Activated naive CD4-positive, alpha-beta T cell treated with anti-CD3 and anti-CD28 coated beads, Interleukin-2, amount 10 ng/mL, durations not matched to agents 7 days and 5 days (primary cell): Measurements from ENCODE around the gene ACTMAP.

Experiments used
- CTCF ChIA-PET: fragments of 350-600 bp; sonication (Branson Sonifier 250); formaldehyde crosslinking; loops from one replicate; lab custom pipeline; 2021; ENCODE audit warnings: antibody characterized with exemption; lab: Charles Lee
- DNase-seq: peaks from one replicate; pipeline ENCODE4 v3.0.0-alpha.2; 2020
- H3K27ac Mint-ChIP-seq: one replicate; pipeline ENCODE4 v1.8.0; 2021; ENCODE audit warnings: mild to moderate bottlenecking, moderate library complexity, mixed read lengths
- H3K27me3 Mint-ChIP-seq: one replicate; pipeline ENCODE4 v1.8.0; 2021; ENCODE audit warnings: mild to moderate bottlenecking, mixed read lengths
- H3K36me3 Mint-ChIP-seq: one replicate; pipeline ENCODE4 v1.8.0; 2021; ENCODE audit warnings: mixed read lengths
- H3K4me1 Mint-ChIP-seq: one replicate; pipeline ENCODE4 v1.8.0; 2021; ENCODE audit warnings: mixed read lengths
- H3K4me3 Mint-ChIP-seq: one replicate; pipeline ENCODE4 v1.8.0; 2021; ENCODE audit warnings: mild to moderate bottlenecking, moderate library complexity, mixed read lengths
- H3K9me3 Mint-ChIP-seq: one replicate; pipeline ENCODE4 v1.8.0; 2021; ENCODE audit warnings: mixed read lengths

The ACTMAP gene

DNA sequence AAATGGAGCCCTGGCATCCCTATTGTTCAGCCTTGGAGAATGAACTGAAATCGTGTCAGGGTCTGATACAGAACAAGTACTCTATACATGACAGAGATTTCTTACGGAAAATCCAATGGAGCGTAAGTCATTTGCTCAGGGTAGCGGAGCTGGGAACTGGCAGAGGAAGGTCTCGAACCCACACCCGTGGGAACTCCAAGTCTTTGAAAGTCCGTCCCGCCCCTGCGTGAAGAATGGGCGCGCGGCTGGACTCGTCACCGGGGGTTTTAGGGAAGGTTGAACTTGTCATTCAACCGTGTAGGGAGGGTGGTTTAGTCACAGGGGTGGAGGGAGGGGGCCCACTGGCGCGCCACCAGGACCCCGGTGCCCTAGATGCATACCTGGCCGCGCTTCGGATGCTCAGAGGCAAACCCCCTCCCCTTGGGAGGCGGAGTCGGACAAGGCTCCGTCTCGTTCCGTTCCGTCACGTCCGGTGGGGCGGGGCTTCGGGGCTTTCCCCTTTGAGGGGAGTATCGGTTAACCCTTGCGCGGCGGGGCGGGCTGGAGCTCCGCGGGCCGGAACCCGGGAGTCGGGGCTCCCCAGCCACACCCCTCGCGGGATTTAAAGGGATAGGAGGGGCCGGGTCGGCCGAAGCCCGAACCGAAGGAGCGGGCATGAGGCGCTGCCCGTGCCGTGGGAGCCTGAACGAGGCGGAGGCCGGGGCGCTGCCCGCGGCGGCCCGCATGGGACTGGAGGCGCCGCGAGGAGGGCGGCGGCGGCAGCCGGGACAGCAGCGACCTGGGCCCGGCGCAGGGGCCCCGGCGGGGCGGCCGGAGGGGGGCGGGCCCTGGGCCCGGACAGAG lies 33.6 kb downstream of the ACTMAP start, which contains the start of the genes COQ8B and ITPKC:
Gene COQ8B (minus strand): TSS at position 405 of the 843 bp plus-strand sequence. CDS start 2,254 bp downstream, outside the sequence.
Gene ITPKC (plus strand): TSS at position 631 of the 843 bp plus-strand sequence. CDS start 24 bp downstream, at position 655.
- peak; percentile 100 for DNase-seq
- Mint-ChIP-seq H3K27me3 (no peaks in the 10 kb centered on the region), H3K27ac (peak within 1 kb of the TSS; percentile 93), H3K9me3 (no peaks in the 10 kb centered on the region), H3K4me1 (peaks cover 73% of the 10 kb centered on the region), H3K36me3 (peaks cover 17% of the 10 kb centered on the region), H3K4me3 (peak within 1 kb of the TSS; percentile 93)
- CTCF ChIA-PET, result interaction anchor here (0.7 to 2.1 kb wide), 2 partner anchors 33 to 35 kb away, joined by 3 to 7 read pairs; partner anchors contain the start of gene ACTMAP

DNA sequence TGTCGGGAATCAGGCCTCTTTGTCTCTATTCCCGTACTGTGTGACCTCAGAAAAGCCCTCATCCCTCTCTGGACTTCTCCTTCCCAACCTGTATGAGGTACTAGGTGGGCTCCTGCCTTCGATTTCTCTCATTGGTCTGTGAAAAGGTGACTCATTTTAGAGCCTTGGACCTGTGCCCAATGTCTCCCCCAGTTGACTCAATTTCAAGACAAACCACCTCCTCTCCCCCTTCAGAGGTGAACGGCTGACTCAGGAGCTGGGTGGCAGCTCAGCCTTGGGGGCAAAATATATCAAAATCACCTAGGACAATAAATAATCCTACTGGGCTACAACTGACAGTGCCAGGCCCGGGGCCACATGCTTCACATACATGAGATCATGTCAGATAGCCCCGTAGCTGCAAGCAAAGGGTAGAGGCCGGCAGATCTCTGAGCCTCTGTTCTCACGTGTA lies 34.2 kb downstream of the ACTMAP start:
- Mint-ChIP-seq H3K9me3 (no peaks in the 10 kb centered on the region), H3K36me3 (peaks cover 22% of the 10 kb centered on the region), H3K4me1 (peaks cover 79% of the 10 kb centered on the region), H3K4me3 (peak overlapping the region; percentile 93), H3K27ac (peak overlapping the region; percentile 93), H3K27me3 (no peaks in the 10 kb centered on the region)
- CTCF ChIA-PET, result interaction anchor here (2.1 kb wide), 1 partner anchor 34 kb away, joined by 7 read pairs; the partner anchor contains the start of gene ACTMAP
- DNase-seq, result peak; percentile 42

DNA sequence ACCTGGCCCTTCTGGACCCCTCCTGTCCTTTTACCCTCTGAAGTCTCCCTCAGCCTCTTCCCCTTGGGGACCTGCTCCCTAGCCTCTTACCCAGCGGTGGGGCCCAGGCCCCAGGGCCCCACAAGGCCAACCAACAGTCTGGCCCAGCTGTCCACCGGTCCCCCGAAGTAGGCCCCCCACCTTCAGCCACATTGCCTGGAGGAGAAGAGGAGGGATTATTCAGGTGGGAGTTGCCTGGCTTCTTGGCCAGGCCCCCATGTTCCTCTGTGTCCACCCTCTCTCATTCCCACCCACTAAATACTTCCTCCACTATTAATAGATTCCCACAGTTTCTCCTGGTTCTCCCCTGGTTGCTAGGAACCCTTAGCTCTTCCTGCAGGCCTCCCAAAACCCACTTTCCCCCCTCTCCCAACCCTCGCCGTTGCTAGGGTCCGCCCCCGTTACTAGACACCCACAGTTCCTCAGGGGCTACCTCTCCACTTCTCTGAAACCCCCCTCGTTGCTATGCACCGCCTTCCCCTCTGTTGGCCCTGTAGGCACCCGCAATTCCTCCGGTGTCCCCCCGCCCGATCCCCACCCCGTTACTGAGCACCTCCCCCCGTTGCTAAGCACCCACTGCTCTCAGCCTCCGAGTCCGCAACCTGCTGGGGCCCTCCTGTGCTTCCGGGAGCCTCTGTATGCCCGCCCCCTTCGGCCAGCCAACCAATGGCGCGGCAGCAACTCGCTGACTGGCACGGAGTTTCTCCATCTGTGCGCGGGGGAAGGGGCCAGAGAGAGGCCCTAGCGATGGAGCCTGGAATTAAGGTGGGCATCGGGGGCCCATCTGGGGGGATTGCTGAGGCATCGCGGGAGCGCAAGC lies 35.6 kb downstream of the ACTMAP start:
- Mint-ChIP-seq H3K27me3 (no peaks in the 10 kb centered on the region), H3K4me1 (peaks cover 65% of the 10 kb centered on the region), H3K36me3 (peaks cover 17% of the 10 kb centered on the region), H3K9me3 (no peaks in the 10 kb centered on the region), H3K27ac (peak overlapping the region; percentile 93), H3K4me3 (peak overlapping the region; percentile 93)
- CTCF ChIA-PET, result interaction anchor here (1.0 kb wide), 1 partner anchor 51 kb away, joined by 3 read pairs; no protein-coding TSS in a partner anchor
- peak; percentile 97 for DNase-seq

DNA sequence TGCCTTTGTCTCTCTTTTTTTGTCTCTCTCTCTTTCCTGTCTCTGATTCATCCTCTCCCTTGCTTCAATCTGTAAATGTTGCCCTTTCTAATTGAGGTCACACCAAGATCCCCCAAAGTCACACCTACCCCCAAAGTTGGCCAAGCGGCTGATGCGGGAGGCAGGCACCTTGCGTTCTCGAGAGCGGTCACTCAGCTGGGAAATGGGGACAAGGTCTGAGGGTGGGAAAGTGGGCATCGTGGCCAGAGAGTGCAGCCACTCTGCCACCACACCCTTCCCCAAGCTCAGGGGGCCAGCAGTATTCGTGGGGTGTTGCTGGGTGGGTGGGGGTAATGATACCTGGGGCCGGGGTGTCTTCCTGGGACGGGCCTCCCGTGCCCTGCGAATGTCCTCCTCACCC lies 36.3 kb downstream of the ACTMAP start:
- Mint-ChIP-seq H3K36me3 (peaks cover 22% of the 10 kb centered on the region), H3K4me1 (peaks cover 58% of the 10 kb centered on the region), H3K27me3 (no peaks in the 10 kb centered on the region), H3K4me3 (peak overlapping the region; percentile 93), H3K27ac (no peak overlapping the region), H3K9me3 (no peaks in the 10 kb centered on the region)
- CTCF ChIA-PET, result interaction anchor here (1.0 kb wide), 1 partner anchor 51 kb away, joined by 3 read pairs; no protein-coding TSS in a partner anchor
- DNase-seq, result no peak

DNA sequence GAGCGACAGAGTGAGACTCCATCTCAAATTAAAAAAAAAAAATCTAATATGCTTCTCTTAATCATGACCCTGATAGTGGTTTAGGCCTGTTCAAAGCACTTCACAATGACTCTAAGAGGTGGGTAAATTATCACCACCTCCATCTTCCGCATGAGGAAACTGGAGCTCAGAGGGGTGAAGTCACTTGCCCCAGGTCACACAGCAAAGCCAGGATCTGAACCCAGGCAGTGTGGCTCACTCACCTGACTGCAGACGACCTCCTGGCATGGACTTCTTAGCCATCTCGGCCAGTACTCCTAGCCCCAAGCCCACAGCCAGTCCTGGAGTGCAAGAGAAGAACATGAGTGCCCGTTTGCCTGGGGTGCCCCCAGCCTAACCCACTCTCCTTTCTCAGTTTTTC lies 40.5 kb downstream of the ACTMAP start:
- no peak overlapping the region for H3K4me3 Mint-ChIP-seq
- peaks cover 30% of the 10 kb centered on the region for H3K36me3 Mint-ChIP-seq
- DNase-seq, result no peak
- CTCF ChIA-PET, result no interaction called here
- no peaks in the 10 kb centered on the region for H3K9me3 Mint-ChIP-seq
- no peak overlapping the region for H3K27ac Mint-ChIP-seq
- peaks cover 24% of the 10 kb centered on the region for H3K4me1 Mint-ChIP-seq
- H3K27me3 Mint-ChIP-seq, result no peaks in the 10 kb centered on the region

DNA sequence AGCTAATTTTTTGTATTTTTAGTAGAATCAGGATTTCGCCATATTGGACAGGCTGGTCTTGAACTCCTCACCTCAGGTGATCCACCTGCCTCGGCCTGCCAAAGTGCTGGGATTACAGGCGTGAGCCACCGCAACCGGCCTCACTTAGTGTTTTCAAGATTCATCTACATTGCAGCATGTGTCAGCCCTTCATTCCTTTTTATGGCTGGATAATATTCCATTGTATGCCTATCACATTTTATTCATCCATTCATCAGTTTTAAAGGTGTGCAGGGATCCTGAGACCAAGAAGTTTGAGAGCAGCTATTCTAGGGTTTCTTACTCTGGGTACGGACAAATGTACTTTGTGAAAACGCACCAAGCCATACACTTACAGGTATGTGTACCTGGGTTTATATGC lies 42.7 kb downstream of the ACTMAP start:
- DNase-seq, result no peak
- Mint-ChIP-seq H3K36me3 (peaks cover 35% of the 10 kb centered on the region), H3K4me3 (no peak overlapping the region), H3K9me3 (no peaks in the 10 kb centered on the region), H3K27me3 (no peaks in the 10 kb centered on the region), H3K4me1 (peaks cover 10% of the 10 kb centered on the region), H3K27ac (no peak overlapping the region)
- CTCF ChIA-PET, result no interaction called here

DNA sequence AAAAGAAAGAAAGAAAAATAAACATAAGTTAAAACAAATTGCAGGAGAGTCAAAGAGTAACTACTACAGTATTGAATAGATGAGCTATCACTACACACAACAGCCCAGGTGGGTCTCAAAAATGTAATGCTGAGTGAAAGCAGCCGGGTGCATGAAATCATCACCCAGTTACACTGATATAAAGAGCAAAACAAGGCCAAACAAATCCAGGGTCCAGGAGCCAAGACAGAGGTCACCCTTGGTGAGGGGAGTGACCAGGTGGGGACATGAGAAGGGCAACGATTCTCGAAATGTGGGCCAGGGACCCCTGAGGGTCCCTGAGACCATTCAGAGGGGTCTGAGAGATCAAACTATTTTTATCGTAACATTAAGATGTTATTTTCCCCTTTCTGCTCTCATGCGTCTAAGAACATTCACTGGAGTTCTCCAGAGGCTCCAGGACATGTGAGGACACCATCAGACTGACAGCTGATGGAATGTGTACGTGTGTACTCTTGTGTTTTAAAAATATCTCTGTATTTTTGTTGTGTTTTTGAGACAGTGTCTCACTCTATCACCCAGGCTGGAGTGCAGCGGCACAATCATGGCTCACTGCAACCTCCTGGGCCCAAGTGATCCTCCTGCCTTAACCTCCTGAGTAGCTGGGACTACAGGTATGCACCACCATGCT lies 44.2 kb downstream of the ACTMAP start:
- CTCF ChIA-PET, result no interaction called here
- peaks cover 34% of the 10 kb centered on the region for H3K36me3 Mint-ChIP-seq

DNA sequence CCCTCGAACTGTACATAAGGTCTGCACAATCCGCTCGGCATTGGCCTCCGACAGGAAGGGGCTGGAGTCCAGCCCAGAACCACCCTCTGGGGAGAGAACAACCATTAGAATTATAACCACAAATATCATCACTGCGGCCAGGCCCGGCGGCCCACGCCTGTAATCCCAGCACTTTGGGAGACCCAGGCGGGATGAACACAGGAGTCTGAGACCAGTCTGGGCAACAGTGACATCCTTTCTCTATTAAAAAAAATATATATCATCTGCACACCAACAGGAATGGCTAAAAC lies 45.0 kb downstream of the ACTMAP start:
- Mint-ChIP-seq H3K4me1 (no peaks in the 10 kb centered on the region), H3K27me3 (no peaks in the 10 kb centered on the region), H3K9me3 (no peaks in the 10 kb centered on the region), H3K27ac (no peak overlapping the region), H3K4me3 (no peak overlapping the region), H3K36me3 (peaks cover 32% of the 10 kb centered on the region)
- CTCF ChIA-PET, result no interaction called here
- DNase-seq, result no peak

More for the DNA sequence above, 44.2 kb downstream of the ACTMAP start:
- Mint-ChIP-seq H3K27ac (no peak overlapping the region), H3K27me3 (no peaks in the 10 kb centered on the region), H3K4me1 (peaks cover under 1% of the 10 kb centered on the region), H3K4me3 (no peak overlapping the region), H3K9me3 (no peaks in the 10 kb centered on the region)
- DNase-seq, result no peak

DNA sequence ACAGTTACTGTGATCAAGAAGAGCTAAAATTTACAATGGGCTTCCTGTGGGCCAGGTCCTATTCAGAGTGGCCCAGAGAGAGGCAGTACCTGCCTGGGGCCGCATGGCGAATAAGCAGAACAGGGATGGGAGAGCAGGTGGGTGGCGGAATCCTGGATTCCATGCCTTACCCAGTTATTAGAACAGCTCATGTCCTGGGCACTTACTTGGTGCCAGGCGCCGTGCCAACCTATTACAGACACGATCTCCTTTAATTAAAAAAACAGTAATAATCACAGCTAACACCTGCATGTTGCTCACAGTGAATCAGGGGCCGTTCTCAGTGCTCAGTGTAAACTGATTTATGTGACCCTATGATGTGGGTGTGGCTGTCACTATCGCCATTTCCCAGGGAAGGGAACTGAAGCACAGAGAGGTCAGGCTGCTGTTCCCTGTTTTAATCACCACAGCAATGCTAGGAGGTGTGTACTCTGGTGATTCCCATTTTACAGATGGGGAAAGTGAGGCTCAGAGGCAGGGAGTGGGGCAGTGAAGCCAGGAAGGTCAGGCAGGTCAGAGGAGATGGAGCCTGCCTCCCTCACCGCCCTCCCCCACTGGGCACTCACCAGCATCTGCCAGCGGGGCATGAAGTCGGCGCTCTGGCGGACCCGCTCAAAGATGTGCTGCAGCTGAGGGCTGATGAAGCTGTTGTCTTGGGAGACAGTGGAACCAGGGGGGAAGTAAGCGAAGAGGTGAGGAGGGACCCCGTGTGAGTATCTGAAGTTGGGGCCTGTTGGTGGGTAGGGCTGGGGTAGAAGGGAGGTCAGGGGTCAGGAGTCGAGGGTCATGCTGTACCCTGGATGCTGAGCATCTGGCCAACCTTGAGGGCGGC lies 45.6 kb downstream of the ACTMAP start:
- Mint-ChIP-seq H3K9me3 (no peaks in the 10 kb centered on the region), H3K4me3 (no peak overlapping the region), H3K4me1 (no peaks in the 10 kb centered on the region), H3K27me3 (no peaks in the 10 kb centered on the region), H3K36me3 (peaks cover 32% of the 10 kb centered on the region), H3K27ac (no peak overlapping the region)
- CTCF ChIA-PET, result interaction anchor here (1.0 to 1.3 kb wide), 2 partner anchors 70 to 103 kb away, joined by 3 to 6 read pairs; no protein-coding TSS in a partner anchor
- no peak for DNase-seq

DNA sequence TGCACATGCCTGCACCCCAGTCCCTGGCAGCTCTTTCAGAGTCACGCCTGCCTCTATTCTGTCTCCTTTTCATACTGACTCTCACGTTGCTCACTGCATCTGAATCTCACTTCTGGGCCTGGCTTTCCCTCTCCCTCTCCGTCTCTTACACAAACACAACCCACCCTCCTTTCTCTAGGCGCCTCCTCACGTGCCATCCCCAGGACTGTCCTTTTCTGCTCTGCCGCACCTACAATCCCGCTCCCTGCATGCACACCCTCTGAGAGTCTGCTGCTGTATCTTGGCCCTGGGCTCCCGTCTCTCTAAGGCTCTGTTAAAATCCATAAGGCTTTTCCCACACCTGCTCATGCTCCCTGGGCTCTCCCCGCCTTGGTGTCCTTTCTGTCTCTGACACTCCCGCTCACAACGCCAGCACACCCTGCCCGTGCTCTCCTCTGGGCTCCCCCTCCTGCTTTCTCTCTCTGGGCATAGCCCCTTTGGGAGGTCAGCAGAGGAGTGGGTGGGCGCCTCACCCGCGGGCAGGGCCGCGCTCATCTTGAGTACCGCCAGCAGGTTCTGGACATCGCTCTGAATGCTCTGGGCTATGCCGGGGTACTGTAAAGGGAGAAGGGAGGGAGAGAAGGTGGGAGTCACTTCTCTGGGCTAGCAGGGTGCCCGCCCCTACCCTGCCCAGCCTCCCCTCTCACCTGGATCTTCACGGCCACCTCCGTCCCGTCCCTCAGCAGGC lies 47.1 kb downstream of the ACTMAP start:
- Mint-ChIP-seq H3K27ac (no peak overlapping the region), H3K36me3 (peaks cover 26% of the 10 kb centered on the region), H3K9me3 (no peaks in the 10 kb centered on the region), H3K27me3 (no peaks in the 10 kb centered on the region), H3K4me1 (no peaks in the 10 kb centered on the region), H3K4me3 (no peak overlapping the region)
- DNase-seq, result no peak
- CTCF ChIA-PET, result no interaction called here

DNA sequence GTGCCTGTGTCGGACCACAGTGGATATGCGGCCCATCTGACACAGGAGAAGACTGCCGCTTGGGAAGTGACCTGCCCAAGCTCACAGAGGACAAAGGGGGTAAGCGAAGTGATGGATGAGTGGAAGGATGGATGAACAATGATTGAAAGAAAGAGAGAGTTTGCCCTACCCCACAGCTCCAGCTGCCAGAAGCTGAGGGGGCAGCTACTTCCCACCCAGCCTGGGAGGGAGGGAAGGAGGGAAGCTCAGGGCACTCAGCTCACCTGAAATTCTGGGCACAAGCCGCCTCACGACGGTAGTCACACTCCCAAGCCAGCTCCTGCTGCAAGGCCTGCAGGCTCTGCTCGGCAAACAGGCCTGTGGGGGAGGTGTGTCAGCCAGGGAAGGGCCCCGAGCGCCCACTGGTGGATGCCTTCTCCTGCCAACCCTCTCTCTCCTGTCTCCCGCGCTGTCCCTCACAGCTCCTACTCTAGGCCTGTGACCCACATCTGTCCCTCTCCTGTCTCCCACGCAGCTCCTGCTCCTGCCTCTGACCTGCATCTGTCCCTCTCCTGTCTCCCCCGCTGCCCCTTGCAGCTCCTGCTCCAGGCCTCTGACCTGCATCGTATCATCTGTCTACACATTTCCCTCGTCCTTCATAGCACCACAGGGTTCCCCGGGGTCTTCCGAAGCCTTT lies 47.8 kb downstream of the ACTMAP start:
- no peak for DNase-seq
- Mint-ChIP-seq H3K36me3 (peaks cover 25% of the 10 kb centered on the region), H3K9me3 (no peaks in the 10 kb centered on the region), H3K27me3 (no peaks in the 10 kb centered on the region), H3K4me3 (no peak overlapping the region), H3K27ac (no peak overlapping the region), H3K4me1 (no peaks in the 10 kb centered on the region)
- CTCF ChIA-PET, result no interaction called here

DNA sequence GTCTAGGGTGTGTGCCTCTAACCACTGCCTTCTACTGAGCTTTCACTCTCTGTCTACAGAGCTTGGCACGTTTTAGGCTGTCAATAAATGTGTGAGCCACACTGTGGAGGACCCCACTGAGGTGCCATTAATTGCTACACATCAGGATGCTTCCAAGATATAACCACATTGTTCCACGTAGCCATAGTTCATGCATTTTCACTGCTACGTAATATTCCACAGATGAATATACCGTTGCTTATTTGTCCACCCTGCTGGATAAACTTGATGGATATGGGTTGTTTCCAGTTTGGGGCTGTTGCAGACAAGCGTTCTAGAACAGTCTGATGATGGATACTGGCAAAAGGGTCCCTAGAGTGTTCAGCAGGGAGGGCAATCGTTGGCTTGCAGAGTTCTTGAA lies 48.5 kb downstream of the ACTMAP start:
- CTCF ChIA-PET, result no interaction called here
- Mint-ChIP-seq H3K4me3 (no peak overlapping the region), H3K4me1 (no peaks in the 10 kb centered on the region), H3K27ac (no peak overlapping the region), H3K27me3 (no peaks in the 10 kb centered on the region), H3K36me3 (peaks cover 25% of the 10 kb centered on the region), H3K9me3 (no peaks in the 10 kb centered on the region)
- DNase-seq, result no peak
